Right atrium auricular region (tissue), 2 donors: Measurements from ENCODE around the gene CEP120. TPM values are rescaled to one million over a fixed set of nuclear protein-coding genes. Genes with fewer than 3 reads are reported as not detected.
"Not testable (repeated sequence)": the region's sequence is repeated elsewhere in the genome, so short reads cannot be mapped to it uniquely, and the experiment has no call there.

Experiments
- DNase-seq: peaks from one replicate; pipeline ENCODE4 v3.0.0-alpha.2; 2019; ENCODE audit warnings: low spot score
- H3K27ac ChIP-seq, 2 donors: fragments of 200-600 bp; sonication (generic); 1 replicate in 1 of 2; 2 replicates in 1 of 2; pipeline ENCODE4 v1.5.1; 2016 to 2019
- H3K27me3 ChIP-seq, 2 donors: fragments of 200-600 bp; sonication (generic); one replicate each; pipeline versions ENCODE4 v1.5.1 to v1.6.0; 2017 to 2019
- H3K36me3 ChIP-seq: fragments of 200-600 bp; sonication (generic); one replicate; pipeline ENCODE4 v1.5.1; 2016
- H3K4me1 ChIP-seq, 2 donors: fragments of 200-600 bp; sonication (generic); one replicate each; pipeline versions ENCODE4 v1.5.1 to v1.6.0; 2017 to 2019
- H3K4me3 ChIP-seq, 2 donors: fragments of 200-600 bp; sonication (generic); 1 replicate in 1 of 2; 2 replicates in 1 of 2; pipeline ENCODE4 v1.5.1; 2017 to 2019; ENCODE audit warnings: mild to moderate bottlenecking in 1 of 2, moderate library complexity in 1 of 2
- H3K9me3 ChIP-seq, 2 donors: fragments of 200-600 bp; sonication (generic); one replicate each; pipeline ENCODE4 v1.5.1; 2019
- CTCF ChIP-seq, 2 donors: fragments of 200-600 bp; sonication (generic); IDR thresholded peaks; one replicate each; pipeline ENCODE4 v1.5.1; 2019; ENCODE audit warnings: antibody characterized with exemption in 2 of 2
- total RNA-seq, 2 donors: library from RNA; depleted of rRNA; stranded (reverse); fragments of >200 nt; gene quantifications; one replicate each; pipeline ENCODE4 v1.1.0, GENCODE V29; 2016

CEP120 gene
- total RNA-seq, 2 donors from 2014 or later: 11.1 to 11.8 TPM

GRCh38 chr5:123414974-123415373 is 8.2 kb downstream of the CEP120 start:
- DNase-seq: no peak
- Histone ChIP-seq H3K36me3 (peaks cover 35% of the 10 kb centered on the region), H3K4me3 (no peak overlapping the region), H3K9me3 (no peaks in the 10 kb centered on the region), H3K27me3 (no peaks in the 10 kb centered on the region), H3K27ac (no peak overlapping the region), H3K4me1 (no peaks in the 10 kb centered on the region)
- no peak for TF ChIP-seq CTCF (IDR thresholded peaks at IDR 0.05)

- H3K4me1 ChIP-seq: no peaks in the 10 kb centered on the region
- peaks cover 41% of the 10 kb centered on the region for H3K36me3 ChIP-seq
- no peak overlapping the region for H3K27ac ChIP-seq
- H3K27me3 ChIP-seq: no peaks in the 10 kb centered on the region
- no peak for TF ChIP-seq CTCF (IDR thresholded peaks at IDR 0.05)
- no peak for DNase-seq
- no peaks in the 10 kb centered on the region for H3K9me3 ChIP-seq
- no peak overlapping the region for H3K4me3 ChIP-seq
Observed at GRCh38 chr5:123412206-123412605, 11.0 kb downstream of the CEP120 start.

- peaks cover 36% of the 10 kb centered on the region for H3K36me3 ChIP-seq
- H3K27me3 ChIP-seq, DNase-seq, H3K4me3 ChIP-seq, H3K4me1 ChIP-seq, H3K27ac ChIP-seq, H3K9me3 ChIP-seq: not testable (repeated sequence)
Observed at GRCh38 chr5:123401999-123402398, 21.2 kb downstream of the CEP120 start.

GRCh38 chr5:123401320-123401719 is 21.9 kb downstream of the CEP120 start:
- peaks cover 43% of the 10 kb centered on the region for H3K36me3 ChIP-seq
- TF ChIP-seq CTCF (IDR thresholded peaks at IDR 0.05): no peak
- H3K4me3 ChIP-seq: no peak overlapping the region
- H3K27me3 ChIP-seq: no peaks in the 10 kb centered on the region
- no peaks in the 10 kb centered on the region for H3K4me1 ChIP-seq
- H3K27ac ChIP-seq: no peak overlapping the region
- no peaks in the 10 kb centered on the region for H3K9me3 ChIP-seq
- no peak for DNase-seq

GRCh38 chr5:123400870-123401291 is 22.3 kb downstream of the CEP120 start:
- not testable (repeated sequence) for DNase-seq, H3K4me1 ChIP-seq, H3K27ac ChIP-seq, H3K9me3 ChIP-seq, H3K4me3 ChIP-seq, H3K27me3 ChIP-seq
- peaks cover 44% of the 10 kb centered on the region for H3K36me3 ChIP-seq

- Histone ChIP-seq H3K4me3 (no peak overlapping the region), H3K27ac (no peak overlapping the region), H3K36me3 (peaks cover 33% of the 10 kb centered on the region), H3K4me1 (no peaks in the 10 kb centered on the region), H3K27me3 (no peaks in the 10 kb centered on the region), H3K9me3 (no peaks in the 10 kb centered on the region)
- no peak for DNase-seq
- no peak for TF ChIP-seq CTCF (IDR thresholded peaks at IDR 0.05)
Observed at GRCh38 chr5:123398058-123398733, 25.0 kb downstream of the CEP120 start.

- peaks cover 26% of the 10 kb centered on the region for H3K36me3 ChIP-seq
- no peaks in the 10 kb centered on the region for H3K4me1 ChIP-seq
- no peaks in the 10 kb centered on the region for H3K9me3 ChIP-seq
- no peak for DNase-seq
- H3K4me3 ChIP-seq: no peak overlapping the region
- no peaks in the 10 kb centered on the region for H3K27me3 ChIP-seq
- no peak overlapping the region for H3K27ac ChIP-seq
- no peak for TF ChIP-seq CTCF (IDR thresholded peaks at IDR 0.05)
Observed at GRCh38 chr5:123397538-123397937, 25.7 kb downstream of the CEP120 start.
